NCI-H1694 (cell line): ENCODE results near the gene HUWE1.
"Not testable (repeated sequence)": the region's sequence is repeated elsewhere in the genome, so short reads cannot be mapped to it uniquely, and the experiment has no call there.

Experiments
- DNase-seq: peaks from one replicate; lab custom pipeline; 2025; lab: John Stamatoyannopoulos, UW

The HUWE1 gene, protein sequence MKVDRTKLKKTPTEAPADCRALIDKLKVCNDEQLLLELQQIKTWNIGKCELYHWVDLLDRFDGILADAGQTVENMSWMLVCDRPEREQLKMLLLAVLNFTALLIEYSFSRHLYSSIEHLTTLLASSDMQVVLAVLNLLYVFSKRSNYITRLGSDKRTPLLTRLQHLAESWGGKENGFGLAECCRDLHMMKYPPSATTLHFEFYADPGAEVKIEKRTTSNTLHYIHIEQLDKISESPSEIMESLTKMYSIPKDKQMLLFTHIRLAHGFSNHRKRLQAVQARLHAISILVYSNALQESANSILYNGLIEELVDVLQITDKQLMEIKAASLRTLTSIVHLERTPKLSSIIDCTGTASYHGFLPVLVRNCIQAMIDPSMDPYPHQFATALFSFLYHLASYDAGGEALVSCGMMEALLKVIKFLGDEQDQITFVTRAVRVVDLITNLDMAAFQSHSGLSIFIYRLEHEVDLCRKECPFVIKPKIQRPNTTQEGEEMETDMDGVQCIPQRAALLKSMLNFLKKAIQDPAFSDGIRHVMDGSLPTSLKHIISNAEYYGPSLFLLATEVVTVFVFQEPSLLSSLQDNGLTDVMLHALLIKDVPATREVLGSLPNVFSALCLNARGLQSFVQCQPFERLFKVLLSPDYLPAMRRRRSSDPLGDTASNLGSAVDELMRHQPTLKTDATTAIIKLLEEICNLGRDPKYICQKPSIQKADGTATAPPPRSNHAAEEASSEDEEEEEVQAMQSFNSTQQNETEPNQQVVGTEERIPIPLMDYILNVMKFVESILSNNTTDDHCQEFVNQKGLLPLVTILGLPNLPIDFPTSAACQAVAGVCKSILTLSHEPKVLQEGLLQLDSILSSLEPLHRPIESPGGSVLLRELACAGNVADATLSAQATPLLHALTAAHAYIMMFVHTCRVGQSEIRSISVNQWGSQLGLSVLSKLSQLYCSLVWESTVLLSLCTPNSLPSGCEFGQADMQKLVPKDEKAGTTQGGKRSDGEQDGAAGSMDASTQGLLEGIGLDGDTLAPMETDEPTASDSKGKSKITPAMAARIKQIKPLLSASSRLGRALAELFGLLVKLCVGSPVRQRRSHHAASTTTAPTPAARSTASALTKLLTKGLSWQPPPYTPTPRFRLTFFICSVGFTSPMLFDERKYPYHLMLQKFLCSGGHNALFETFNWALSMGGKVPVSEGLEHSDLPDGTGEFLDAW (N-terminal part only)

DNA sequence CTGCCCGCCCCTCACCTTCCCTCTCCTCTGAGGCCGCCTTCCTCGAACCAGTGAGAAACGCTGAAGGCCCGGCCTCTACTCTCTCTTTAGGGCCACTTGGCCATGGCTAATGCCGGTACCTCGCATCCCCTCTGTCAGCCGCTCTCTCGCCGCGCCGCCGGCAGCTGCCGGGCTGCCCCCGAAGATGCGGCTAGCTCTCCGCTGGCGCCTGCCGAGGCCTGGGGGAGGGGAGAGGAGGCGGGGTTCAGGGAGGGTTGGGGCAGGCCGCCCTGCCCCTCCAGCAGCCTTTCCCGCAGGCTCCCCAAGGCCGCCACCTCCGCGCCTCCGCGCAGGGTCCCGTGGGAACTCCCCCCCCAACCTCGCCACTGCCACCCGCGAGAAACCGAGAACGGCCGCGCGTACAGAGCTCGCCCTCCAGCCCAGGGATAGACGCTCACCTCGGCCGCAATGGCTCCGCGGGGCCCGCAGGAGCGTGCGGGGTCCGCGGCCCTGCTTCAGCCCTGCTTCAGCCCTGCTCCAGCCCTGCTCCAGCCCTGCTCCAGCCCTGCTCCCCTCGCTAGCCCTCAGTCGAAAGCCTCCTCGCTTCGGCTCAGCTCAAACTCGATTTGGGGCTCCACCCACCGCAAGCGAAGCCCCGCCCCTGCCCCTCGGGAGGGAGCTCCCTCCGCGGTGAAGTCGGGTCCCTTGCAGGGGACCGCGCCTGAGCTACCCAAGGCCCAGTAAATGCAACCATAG is at the start of gene HUWE1:
HUWE1 (minus strand) TSS at position 569 of the 735 bp plus-strand sequence. CDS start 32,612 bp downstream, outside the sequence.
- DNase-seq, result peak; percentile 62

DNA sequence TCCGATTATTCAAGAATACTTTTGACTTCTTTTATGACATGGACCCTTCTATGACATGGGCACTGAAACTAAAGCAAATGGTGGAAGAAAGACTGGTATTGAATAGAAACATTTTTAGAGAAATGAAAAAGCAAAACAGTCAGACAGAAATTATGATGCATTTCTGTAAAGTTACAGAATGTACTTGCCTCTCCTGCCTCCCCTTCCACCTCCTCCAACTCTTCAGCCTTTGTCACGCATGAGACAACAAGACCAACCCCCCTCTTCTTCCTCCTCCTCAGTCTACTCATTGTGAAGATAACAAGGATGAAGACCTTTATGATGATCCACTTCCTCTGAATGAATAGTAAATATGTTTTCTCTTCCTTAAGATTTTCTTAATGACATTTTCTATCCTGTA is 46.3 kb upstream of the HUWE1 start:
- DNase-seq, result no peak

DNA sequence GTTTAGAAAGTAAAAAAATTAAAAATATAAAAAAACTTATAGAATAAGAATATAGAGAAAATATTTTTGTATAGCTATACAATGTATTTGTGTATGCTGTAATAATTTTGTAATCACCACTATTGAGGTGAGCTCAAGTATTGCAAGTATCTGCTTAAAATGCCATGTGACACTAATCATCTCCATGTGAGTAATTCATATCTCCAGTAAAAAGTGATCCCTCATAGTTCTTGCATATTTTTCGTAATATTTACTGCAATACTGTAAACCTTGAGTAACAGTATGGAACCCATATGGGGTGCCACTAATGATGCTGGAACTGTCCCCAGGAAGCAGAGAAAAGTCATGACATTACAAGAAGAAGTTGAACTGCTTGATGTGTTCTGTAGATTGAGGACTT is 43.2 kb upstream of the HUWE1 start:
- DNase-seq, result no peak

DNA sequence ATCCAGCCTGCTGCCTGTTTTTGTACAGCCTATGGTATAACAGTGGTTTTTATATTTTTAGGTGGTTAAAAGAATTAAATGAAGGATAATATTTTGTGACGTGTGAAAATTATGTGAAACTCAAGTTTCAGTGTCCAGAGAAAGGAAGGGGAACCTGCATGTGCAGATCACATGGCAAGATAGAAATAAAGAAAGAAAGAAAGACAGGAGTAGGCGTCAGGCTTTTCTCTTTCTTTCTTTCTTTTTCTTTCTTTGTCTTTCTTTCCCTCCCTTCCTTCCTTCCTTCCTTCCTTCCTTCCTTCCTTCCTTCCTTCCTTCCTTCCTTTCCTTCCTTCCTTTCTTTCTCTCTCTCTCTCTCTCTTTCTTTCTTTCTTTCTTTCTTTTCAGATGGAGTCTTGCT is 42.0 kb upstream of the HUWE1 start:
- no peak for DNase-seq

DNA sequence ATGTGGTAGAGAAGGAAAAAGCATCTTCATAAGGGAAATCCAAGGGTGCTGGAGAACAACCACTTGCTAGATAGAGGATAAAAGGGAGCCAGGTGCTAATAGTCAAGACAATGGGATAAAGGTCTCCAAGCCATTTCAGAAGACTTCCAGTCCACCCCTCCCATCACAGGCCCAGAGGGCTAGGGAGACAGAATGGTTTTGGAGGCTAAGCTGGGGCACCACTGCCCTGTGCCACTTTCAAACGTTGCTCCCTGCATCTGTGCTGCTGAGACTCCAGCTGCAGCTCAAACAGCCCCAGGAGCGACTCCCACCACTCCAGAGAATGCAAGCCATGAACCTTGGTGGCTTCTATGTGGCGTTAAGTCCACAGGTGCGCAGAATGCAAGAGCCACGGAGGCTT is 38.4 kb upstream of the HUWE1 start:
- DNase-seq, result no peak

DNA sequence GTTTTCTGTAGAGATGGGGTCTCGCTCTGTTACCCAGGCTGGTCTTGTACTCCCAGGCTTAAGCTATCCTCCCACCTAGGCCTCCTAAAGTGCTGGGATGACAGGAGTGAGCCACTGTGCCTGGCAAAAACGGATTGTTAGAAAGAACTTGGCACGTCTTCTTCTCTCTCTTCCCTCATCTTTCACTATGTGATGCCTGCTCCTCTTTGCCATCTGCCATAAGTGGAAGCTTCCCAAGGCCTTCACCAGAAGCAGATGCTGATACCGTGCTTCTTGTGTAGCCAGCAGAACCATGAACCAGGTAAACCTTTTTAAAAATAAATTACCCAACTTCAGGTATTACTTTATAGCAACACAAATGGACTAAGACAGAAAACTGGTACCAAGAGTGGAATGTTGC is 36.9 kb upstream of the HUWE1 start:
- DNase-seq, result no peak

DNA sequence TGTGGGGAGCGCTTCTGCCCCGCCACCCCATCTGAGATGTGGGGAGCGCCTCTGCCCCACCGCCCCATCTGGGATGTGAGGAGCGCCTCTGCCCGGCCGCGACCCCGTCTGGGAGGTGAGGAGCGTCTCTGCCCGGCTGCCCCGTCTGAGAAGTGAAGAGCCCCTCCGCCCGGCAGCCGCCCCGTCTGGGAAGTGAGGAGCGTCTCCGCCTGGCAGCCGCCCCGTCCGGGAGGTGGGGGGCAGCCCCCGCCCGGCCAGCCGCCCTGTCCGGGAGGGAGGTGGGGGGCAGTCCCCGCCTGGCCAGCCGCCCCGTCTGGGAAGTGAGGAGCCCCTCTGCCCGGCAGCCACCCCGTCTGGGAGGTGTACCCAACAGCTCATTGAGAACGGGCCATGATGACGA is 35.1 kb upstream of the HUWE1 start:
- not testable (repeated sequence) for DNase-seq

DNA sequence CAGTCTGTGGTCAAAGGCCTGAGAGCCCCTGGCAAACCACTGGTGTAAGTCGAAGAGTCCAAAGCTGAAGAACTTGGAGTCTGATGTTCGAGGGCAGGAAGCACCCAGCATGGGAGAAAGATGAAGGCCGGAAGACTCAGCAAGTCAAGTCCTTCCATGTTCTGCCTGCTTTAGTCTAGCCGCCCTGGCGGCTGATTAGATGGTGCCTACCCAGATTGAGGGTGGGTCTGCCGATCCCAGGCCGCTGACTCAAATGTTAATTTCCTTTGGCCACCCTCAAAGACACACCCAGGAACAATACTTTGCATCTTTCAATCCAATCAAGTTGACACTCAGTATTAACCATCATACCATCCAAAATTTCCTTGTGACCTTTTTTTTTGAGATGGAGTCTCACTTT is 33.1 kb upstream of the HUWE1 start:
- DNase-seq, result not testable (repeated sequence)

DNA sequence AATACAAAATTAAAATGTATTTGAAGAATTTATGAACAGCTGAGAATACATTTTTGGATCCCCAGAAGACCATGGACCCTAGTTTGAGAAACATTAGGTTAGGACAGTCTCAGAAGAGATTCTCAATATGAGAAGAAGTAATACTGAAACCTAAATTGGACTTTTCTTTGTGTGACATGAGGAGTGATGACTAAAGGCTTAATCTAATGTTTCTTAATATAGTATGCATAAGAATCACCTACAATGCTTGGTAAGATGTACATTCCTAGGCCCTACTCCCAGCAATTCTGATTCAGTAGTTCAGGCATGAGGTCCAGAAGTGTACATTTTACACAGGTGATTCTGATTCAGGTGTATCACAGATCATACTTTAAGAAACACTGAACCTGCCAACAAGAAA is 31.6 kb upstream of the HUWE1 start:
- no peak for DNase-seq

DNA sequence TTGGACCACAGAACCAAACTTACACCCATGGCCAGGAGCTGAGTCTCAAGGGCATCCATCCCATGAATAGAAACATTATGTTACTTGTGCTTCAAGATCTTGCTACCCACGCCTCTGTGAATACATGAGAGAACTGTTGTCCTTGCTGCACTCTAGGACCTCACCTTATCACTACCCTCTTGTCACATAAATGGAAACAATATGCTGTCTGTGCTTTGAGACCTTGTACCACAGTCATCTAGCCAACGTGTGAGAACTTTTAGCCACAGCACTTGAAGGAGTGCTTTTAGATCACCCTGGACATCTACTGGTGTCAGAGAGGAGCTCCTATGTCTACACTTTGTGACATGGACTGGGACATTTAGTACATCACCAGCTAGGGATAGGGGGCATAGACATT is 30.7 kb upstream of the HUWE1 start:
- DNase-seq, result no peak

DNA sequence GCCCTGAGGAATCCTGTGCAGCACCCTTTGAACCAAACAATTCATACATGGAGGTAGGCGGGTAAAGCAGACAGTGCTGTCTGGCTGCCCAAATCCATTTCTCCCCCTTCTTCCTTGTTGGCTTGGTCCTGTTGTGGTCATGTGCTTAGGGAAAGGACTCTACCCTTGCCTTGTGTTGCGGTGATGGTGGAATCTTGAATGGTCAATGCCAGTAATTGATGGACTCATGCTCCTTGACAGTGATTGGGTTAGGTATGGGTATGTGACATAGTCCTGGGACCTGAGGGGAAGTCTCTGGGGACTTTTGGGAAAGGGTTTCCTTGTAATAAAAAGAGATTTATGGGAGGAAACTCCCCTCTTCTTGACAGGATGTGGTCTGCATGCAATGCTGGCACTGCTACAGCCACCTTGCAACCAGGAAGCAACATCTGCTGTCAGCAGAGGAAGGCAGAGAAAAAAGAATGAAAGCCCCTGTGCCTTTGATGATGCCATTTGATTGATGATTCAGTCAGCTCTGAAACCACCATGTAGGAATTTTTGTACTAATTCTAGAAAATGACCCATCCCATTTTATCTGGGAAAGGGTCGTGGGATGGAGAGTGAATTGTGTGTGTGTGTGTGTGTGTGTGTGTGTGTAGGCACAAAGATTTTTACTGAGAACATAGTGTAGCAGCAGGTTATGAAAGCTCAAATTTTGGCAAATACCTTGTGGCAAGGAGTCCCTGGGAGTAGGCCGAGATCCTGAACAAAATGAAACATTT is 30.0 kb upstream of the HUWE1 start:
- no peak for DNase-seq

DNA sequence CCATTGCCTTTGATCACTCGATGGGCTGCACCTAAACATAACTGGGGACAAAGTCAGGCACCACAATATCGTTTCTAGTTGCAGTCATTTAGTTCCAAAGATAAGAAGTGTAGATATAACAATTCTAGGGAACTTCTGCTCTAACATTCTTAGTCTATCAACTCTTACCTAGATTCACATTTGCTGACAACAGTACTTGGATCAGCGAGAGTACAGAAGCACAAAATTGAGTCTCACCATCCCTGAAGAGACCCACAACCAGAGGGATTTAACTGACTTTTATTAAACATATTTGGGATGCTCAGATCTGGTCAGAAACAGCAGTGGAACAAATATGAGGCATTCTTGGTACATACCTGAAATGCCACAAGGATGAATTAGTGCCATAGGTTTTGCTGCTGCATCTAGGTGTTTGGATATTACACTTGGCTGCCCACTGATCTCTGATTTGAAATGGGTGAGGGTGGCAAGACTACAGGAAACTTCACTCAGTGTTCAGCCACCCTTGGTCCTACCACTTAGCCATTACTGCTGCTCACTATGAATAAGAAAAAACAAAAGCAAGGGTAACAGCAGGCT is 28.9 kb upstream of the HUWE1 start:
- DNase-seq, result no peak

DNA sequence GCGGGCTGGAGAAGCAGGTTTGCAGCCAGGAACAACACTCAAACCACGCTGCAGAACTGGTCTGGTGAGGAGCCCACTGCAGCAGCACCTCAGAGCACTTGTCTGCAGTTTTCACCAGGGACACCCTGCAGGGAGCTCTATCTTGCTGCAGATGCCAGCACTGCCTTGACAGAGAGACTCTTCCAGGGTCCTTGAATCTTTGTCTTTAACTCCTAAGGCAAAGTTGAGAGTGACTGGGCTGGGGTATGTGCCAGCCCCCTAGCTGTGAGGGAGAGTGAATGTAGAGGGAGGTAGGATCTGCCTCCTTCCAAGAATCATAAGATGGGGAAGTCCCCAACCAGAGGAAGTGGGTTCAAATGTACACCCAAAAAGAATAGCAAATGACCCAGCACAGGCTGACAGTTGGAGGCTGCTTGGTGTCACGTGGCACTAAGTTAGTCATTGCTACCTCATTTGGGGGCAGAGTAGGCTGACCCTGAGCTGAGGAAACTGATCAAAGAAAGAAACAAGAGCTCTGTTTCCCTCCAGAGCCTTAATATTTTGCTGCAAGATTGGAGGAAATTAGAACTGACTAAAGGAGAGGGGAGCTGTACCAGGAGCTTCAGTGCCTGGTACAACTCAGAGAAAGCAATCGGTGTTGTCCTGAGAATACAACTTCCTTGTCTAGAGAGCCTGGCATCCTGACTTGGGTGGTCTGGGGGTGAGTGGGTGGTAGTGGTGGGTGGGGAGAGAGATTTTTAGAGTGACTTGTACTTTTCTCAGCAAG is 28.2 kb upstream of the HUWE1 start:
- DNase-seq, result no peak

DNA sequence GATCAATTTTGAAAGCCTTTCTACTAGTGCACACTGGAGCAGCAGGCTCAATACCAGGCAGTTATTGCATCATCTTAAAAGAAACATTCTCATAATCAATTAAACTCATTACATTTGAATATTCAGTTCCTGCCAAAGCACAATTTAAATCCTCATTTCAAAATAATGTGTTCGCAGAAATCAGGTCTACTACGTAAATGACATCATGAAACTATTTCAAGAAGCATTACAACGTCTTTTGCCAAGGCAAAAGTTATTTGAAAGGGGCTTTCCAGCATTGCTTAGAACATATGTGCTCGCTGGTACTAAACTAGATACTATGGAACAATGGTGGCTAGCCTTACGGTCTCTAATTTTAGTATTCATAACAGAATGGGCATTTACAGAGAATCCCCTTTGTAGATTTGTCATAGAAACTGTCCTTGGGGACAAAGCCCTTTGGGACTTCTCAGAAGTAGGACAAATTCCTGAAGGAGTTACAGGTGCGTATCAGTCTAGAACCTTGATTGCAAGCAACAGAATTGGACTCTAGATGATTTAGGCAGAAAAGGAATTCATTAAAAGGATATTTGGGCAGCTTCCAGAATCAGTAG is 27.6 kb upstream of the HUWE1 start:
- DNase-seq, result no peak

DNA sequence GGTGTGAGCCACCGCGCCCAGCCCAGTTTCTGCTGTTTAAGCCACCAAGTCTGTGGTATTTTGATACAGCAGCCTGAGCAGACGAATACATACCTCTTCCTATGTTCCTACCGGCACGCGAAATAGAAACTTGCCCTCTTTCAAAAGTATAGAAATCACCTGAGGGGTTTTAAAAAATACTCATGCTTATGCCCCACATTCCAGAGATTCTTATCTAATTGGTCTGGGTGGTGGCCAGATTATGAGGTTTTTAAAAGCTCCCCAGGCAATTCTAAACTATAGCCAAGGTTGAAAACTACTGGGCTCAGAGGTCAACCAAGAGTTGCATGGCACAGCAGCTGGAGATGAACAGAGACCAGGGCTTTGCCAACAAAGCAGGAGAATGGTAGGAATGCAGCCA is 24.9 kb upstream of the HUWE1 start:
- no peak for DNase-seq

DNA sequence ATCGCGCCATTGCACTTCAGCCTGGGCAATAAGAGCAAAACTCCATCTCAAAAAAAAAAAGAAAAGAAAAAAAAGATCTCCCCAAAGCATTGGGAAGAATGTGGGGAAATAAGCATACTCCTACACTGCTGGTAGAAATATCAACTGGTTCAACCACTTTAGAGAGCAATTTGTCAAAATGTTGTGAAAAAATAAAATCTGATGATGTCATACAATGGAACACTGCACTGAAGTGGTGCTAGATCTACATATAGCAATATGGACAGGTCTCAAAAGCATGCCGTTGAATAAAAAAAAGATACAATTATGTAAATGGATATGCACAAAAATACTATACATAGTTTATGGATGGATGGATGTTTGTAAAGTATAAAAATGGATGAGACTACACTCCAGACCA is 18.3 kb upstream of the HUWE1 start:
- DNase-seq, result no peak

DNA sequence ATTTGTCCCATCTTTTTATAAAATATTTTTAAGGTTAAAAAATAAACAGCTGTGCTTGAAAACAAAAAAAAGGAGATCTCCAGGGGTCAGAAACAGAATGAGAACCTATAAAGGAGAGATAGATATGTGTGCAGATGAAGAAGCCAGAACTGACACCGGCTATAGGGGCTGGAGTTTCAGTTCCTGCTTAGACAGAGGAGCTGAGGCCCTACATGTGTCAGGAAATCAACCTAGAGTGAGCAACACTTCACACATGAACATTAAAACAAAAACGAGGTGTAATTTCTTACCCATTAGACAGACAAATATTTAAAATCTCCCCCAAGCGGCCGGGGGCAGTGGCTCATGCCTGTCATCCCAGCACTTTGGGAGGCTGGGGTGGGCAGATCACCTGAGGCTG is 17.8 kb upstream of the HUWE1 start:
- no peak for DNase-seq

DNA sequence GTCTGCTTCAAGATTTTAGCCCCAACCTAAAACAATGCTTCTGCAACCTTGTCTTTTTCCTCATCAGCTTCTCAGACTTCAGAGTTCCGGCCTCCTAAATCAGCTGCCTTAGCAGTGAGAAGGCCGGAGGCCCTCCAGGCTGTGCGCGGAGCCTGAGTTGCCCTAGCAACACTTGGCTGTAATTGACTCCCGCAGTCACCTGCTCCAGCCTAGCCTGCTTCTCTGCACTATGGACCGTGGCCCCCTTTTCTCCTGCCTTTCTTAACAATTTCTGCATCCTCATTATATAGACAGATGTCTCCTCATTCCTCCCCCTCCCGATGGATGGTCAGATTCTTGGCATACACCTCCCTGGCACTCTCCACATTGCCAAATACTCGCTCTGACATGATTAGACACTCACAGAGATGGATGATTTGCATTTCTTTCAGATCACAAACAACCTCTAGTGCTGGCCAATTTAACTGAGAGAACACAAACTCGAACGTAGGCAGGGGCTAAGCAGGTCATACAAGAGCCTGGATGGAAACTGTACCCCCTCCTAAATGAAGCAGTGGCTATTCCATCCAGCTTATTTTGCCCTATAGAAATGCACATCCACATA is 9.5 kb upstream of the HUWE1 start:
- no peak for DNase-seq

DNA sequence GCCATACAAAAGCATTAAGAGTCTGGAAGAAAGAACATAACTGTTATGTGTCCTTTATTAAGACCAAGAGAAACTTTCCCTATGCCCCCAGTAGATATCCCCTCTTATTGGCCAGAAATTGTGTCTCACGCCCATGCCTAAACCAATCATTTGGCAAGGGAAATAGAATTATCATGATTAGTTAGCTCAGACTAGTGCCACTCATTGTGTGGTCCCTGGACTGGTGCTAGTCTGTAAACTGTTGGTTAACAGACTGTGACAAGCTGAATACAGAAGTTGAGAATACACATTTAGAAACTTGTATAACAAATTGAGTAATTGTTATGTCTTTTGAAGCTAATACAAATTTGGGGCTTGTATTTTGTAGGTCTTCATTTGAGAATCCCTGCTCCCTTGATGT is 8.1 kb upstream of the HUWE1 start:
- DNase-seq, result no peak
